Endothelial cell of umbilical vein (primary cell): ENCODE results near the gene CYP11A1. TPM values are rescaled to one million over a fixed set of nuclear protein-coding genes. Genes with fewer than 3 reads are reported as not detected.
A peak's percentile ranks its signal among the peaks of the same experiment; 100 is the strongest.

Source experiments
- BruUV-seq: library from RNA; stranded (reverse); fragments of 400-500 nt; replicated peaks from 2 replicates; lab custom pipeline; 2021; lab: Mats Ljungman, UMichigan
- CTCF ChIA-PET: fragments of 300-600, 350-600 bp; sonication (Branson Sonifier 250); formaldehyde crosslinking; loops from one replicate; lab custom pipeline; 2021; ENCODE audit warnings: antibody characterized with exemption, inconsistent platforms; lab: Charles Lee
- POLR2A ChIA-PET: fragments of 300-600, 350-600 bp; sonication (Branson Sonifier 250); formaldehyde crosslinking; loops from one replicate; lab custom pipeline; 2021; ENCODE audit warnings: antibody characterized with exemption, inconsistent platforms; lab: Charles Lee
- DNase-seq: peaks from one replicate; pipeline ENCODE4 v3.0.0-alpha.2; 2011; ENCODE audit warnings: low read depth, low spot score
- FAIRE-seq: peaks from 2 replicates; lab custom pipeline; 2011; peaks lifted over from hg19 to GRCh38; lab: Jason Lieb, UNC
- H2AFZ ChIP-seq: 2 replicates; pipeline ENCODE4 v1.6.0; 2012; ENCODE audit warnings: low read depth, low read length, control low read depth, inconsistent platforms
- H3K27ac ChIP-seq: 2 replicates; pipeline ENCODE4 v1.5.1; 2011; ENCODE audit warnings: low read depth, mild to moderate bottlenecking, control low read depth, low read length, moderate library complexity; ENCODE audit not compliant: insufficient read depth
- H3K27me3 ChIP-seq, 2 experiments: 2 replicates each; pipeline versions ENCODE4 v1.6.0 to v1.6.1; 2011; ENCODE audit warnings: low read length in 2 of 2, mixed read lengths in 1 of 2; ENCODE audit not compliant: control insufficient read depth in 2 of 2, insufficient read depth in 2 of 2
- H3K36me3 ChIP-seq, 2 experiments: 2 replicates in 1 of 2; 3 replicates in 1 of 2; pipeline ENCODE4 v1.5.1; 2011; ENCODE audit warnings: low read length in 2 of 2, mild to moderate bottlenecking in 1 of 2, moderate library complexity in 1 of 2; ENCODE audit not compliant: control insufficient read depth in 2 of 2, insufficient read depth in 2 of 2; ENCODE audit errors: extremely low read depth in 1 of 2
- H3K4me1 ChIP-seq: 3 replicates; pipeline ENCODE4 v1.5.1; 2011; ENCODE audit warnings: mild to moderate bottlenecking, low read length; ENCODE audit not compliant: control insufficient read depth, insufficient read depth; ENCODE audit errors: extremely low read depth
- H3K4me2 ChIP-seq: 2 replicates; pipeline ENCODE4 v1.6.1; 2011; ENCODE audit warnings: low read length, control low read depth, mixed read lengths; ENCODE audit not compliant: insufficient read depth
- H3K4me3 ChIP-seq, 3 experiments: fragments of 200-600 bp in 1 of 3; sonication (generic), shearing (Covaris generic) in 1 of 3; replicated peaks in 1 of 3; 2 replicates each; pipeline ENCODE4 v1.5.1; 2011 to 2016; ENCODE audit warnings: control low read depth in 3 of 3, low read length in 3 of 3, mild to moderate bottlenecking in 2 of 3, inconsistent platforms in 1 of 3, low read depth in 1 of 3, moderate library complexity in 1 of 3; ENCODE audit not compliant: insufficient read depth in 1 of 3
- H3K79me2 ChIP-seq: 2 replicates; pipeline ENCODE4 v1.6.0; 2012; ENCODE audit warnings: low read length, inconsistent platforms; ENCODE audit not compliant: control insufficient read depth, insufficient read depth
- H3K9ac ChIP-seq: replicated peaks from 2 replicates; pipeline ENCODE3; 2011; ENCODE audit warnings: low read length, control low read depth; ENCODE audit not compliant: insufficient read depth; ENCODE audit errors: extremely low read depth
- H3K9me1 ChIP-seq: replicated peaks from 3 replicates; pipeline ENCODE4 v1.6.0; 2011; ENCODE audit warnings: mild to moderate bottlenecking, low read length; ENCODE audit not compliant: control insufficient read depth, insufficient read depth; ENCODE audit errors: extremely low read depth
- H3K9me3 ChIP-seq: replicated peaks from 2 replicates; pipeline ENCODE4 v1.5.1; 2012; ENCODE audit warnings: low read length, inconsistent platforms; ENCODE audit not compliant: control insufficient read depth, insufficient read depth
- H4K20me1 ChIP-seq: replicated peaks from 2 replicates; pipeline ENCODE3; 2011; ENCODE audit warnings: mild to moderate bottlenecking, low read length; ENCODE audit not compliant: control insufficient read depth, insufficient read depth; ENCODE audit errors: extremely low read depth
- CTCF ChIP-seq, 2 donors: IDR thresholded peaks; 1 replicate in 1 of 2; 2 replicates in 1 of 2; pipeline ENCODE4 v1.5.1; 2011; ENCODE audit warnings: low read length in 2 of 2, mild to moderate bottlenecking in 2 of 2, moderate library complexity in 2 of 2, control low read depth in 1 of 2, inconsistent platforms in 1 of 2, low read depth in 1 of 2; ENCODE audit not compliant: insufficient read depth in 1 of 2; ENCODE audit errors: extremely low read depth in 1 of 2
- EZH2 ChIP-seq: IDR thresholded peaks from 2 replicates; pipeline ENCODE4 v1.6.1; 2012; ENCODE audit warnings: borderline replicate concordance, low read depth, mild to moderate bottlenecking, moderate library complexity, low read length, inconsistent platforms; ENCODE audit not compliant: severe bottlenecking
- FOS ChIP-seq: IDR thresholded peaks from 2 replicates; pipeline ENCODE4 v1.6.1; 2011; ENCODE audit warnings: mild to moderate bottlenecking, low read length, moderate library complexity, borderline replicate concordance; ENCODE audit not compliant: insufficient read depth
- GATA2 ChIP-seq: IDR thresholded peaks from 2 replicates; pipeline ENCODE4 v1.7.0; 2011; ENCODE audit warnings: low read depth, mild to moderate bottlenecking, moderate library complexity, mixed read lengths, low read length; ENCODE audit not compliant: insufficient read length, insufficient read depth
- JUN ChIP-seq: IDR thresholded peaks from 2 replicates; pipeline ENCODE4 v1.6.1; 2011; ENCODE audit warnings: borderline replicate concordance, low read depth; ENCODE audit not compliant: insufficient read length, insufficient read depth
- MAX ChIP-seq: IDR thresholded peaks from 2 replicates; pipeline ENCODE4 v1.6.1; 2011; ENCODE audit not compliant: insufficient read depth, insufficient read length
- MYC ChIP-seq: IDR thresholded peaks from one replicate; pipeline ENCODE4 v1.6.1; 2011; ENCODE audit warnings: mild to moderate bottlenecking, low read depth, low read length
- POLR2A ChIP-seq: IDR thresholded peaks from 2 replicates; pipeline ENCODE4 v1.6.1; 2012; ENCODE audit warnings: low read depth, mild to moderate bottlenecking, control low read depth, low read length
- POLR2AphosphoS5 ChIP-seq: IDR thresholded peaks from 2 replicates; pipeline ENCODE4 v1.6.1; 2012; ENCODE audit warnings: low read depth, mild to moderate bottlenecking, control low read depth, low read length, moderate library complexity; ENCODE audit not compliant: insufficient read depth
- dilution Hi-C: fragments of 300-500 bp; cut with MboI; formaldehyde crosslinking; loops from one replicate; pipeline ENCODE4 v1.15.0; 2019; ENCODE audit warnings: low sequenced_read_pairs; ENCODE audit not compliant: extremely low pct_ligation_motif_present
- intact Hi-C: fragments of 100-400 bp; cut with micrococcal nuclease; formaldehyde crosslinking; loops from one replicate; pipeline ENCODE4 v1.10.0; 2022
- polyA plus RNA-seq, 4 experiments: library from polyadenylated mRNA; depleted of rRNA in 3 of 4; stranded (reverse) in 3 of 4; unstranded in 1 of 4; fragments of >200 nt; gene quantifications; 2 replicates each; pipeline versions ENCODE4 v1.2.1 to v1.2.3, GENCODE V29; 2011 to 2012; ENCODE audit warnings: missing spikeins in 1 of 4
- total RNA-seq: library from RNA; stranded (reverse); gene quantifications from 2 replicates; pipeline ENCODE4 v1.2.3, GENCODE V29; 2021

Gene CYP11A1
- total and polyA plus RNA-seq, 2 donors (not counting 3 experiments of a cell fraction or from before 2014, with no cell fraction given) = 0.08 TPM; not detected in 1

- Histone ChIP-seq H4K20me1 (no peaks in the 10 kb centered on the region), H3K79me2 (no peaks in the 10 kb centered on the region), H3K9me3 (no peaks in the 10 kb centered on the region), H3K4me2 (no peak overlapping the region), H2AFZ (no peak overlapping the region), H3K9me1 (no peaks in the 10 kb centered on the region), H3K4me3 (no peak overlapping the region), H3K36me3 (no peaks in the 10 kb centered on the region), H3K27ac (no peak overlapping the region), H3K9ac (no peak overlapping the region), H3K27me3 (no peaks in the 10 kb centered on the region), H3K4me1 (peaks cover 21% of the 10 kb centered on the region)
- ChIA-PET POLR2A (no interaction called here), CTCF (interaction anchor here (0.7 to 13.9 kb wide), 6 partner anchors 11 to 382 kb away, joined by 3 to 313 read pairs (median 3); no protein-coding TSS in a partner anchor)
- BruUV-seq = no TSS peak
- dilution Hi-C loops = no loop called here
- intact Hi-C loops = no loop called here
- FAIRE-seq (no peak), DNase-seq (peak; percentile 30)
- TF ChIP-seq EZH2 = no peak
- TF ChIP-seq MYC = no peak
- TF ChIP-seq CTCF (IDR thresholded peaks at IDR 0.05; ENCODE audit: extremely low read depth in 1 of 2, insufficient read depth in 1 of 2, low read depth in 1 of 2, low read length in 2 of 2) = no peak
- no peak for TF ChIP-seq POLR2A
- TF ChIP-seq FOS = no peak
- TF ChIP-seq MAX = no peak
- no peak for TF ChIP-seq JUN
- no peak for TF ChIP-seq GATA2
- TF ChIP-seq POLR2AphosphoS5 = no peak
Measured at GRCh38 chr15:74389241-74390048, 22.0 kb upstream of the CYP11A1 start.
